T-helper 22 cell (primary cell): Measurements from ENCODE around the gene FASTK.
A peak's percentile ranks its signal among the peaks of the same experiment; 100 is the strongest.

Experiments
- DNase-seq: peaks from one replicate; pipeline ENCODE4 v3.0.0-alpha.2; 2020; ENCODE audit warnings: low read depth

The FASTK gene, protein sequence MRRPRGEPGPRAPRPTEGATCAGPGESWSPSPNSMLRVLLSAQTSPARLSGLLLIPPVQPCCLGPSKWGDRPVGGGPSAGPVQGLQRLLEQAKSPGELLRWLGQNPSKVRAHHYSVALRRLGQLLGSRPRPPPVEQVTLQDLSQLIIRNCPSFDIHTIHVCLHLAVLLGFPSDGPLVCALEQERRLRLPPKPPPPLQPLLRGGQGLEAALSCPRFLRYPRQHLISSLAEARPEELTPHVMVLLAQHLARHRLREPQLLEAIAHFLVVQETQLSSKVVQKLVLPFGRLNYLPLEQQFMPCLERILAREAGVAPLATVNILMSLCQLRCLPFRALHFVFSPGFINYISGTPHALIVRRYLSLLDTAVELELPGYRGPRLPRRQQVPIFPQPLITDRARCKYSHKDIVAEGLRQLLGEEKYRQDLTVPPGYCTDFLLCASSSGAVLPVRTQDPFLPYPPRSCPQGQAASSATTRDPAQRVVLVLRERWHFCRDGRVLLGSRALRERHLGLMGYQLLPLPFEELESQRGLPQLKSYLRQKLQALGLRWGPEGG

DNA sequence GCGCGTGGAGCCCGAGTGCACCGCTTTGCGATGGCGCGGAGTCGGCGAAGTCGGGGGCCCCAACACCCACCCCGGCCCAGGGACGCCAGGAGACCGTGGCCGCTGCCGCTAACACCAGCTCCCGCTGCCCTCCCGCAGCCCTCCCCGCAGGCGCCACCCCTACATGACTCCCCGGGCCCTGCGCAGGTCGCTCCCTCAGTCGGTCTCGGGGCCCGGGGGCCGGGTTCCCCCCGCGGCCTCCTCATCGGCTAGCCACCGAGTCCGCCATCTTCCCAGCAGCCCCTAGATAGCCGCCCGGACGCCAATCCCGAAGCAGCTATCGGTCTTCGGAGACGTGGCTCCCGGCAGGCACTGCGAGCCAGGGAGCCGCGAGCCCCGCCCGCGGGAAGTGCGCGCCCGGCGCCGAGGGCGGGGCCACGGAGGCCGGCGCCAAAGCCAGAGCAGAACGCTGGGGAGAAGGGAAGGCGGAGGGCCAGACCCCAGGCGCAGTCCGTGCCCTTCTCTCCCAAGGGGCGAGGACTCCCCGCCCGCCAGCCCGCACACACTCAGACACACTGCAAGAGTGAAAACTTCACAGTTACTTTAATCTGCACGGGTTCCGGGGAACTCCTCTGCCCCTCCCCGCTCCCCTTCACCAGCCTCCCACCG, at the start of gene FASTK:
TSS of gene FASTK (minus strand) at position 288 of the 648 bp plus-strand sequence. CDS start at position 245, 43 bp downstream.
- DNase-seq, result peak; percentile 86

- DNase-seq, result no peak
These were observed 49.5 kb upstream of the FASTK start for GRCh38 chr7:151129960-151130591.

DNA sequence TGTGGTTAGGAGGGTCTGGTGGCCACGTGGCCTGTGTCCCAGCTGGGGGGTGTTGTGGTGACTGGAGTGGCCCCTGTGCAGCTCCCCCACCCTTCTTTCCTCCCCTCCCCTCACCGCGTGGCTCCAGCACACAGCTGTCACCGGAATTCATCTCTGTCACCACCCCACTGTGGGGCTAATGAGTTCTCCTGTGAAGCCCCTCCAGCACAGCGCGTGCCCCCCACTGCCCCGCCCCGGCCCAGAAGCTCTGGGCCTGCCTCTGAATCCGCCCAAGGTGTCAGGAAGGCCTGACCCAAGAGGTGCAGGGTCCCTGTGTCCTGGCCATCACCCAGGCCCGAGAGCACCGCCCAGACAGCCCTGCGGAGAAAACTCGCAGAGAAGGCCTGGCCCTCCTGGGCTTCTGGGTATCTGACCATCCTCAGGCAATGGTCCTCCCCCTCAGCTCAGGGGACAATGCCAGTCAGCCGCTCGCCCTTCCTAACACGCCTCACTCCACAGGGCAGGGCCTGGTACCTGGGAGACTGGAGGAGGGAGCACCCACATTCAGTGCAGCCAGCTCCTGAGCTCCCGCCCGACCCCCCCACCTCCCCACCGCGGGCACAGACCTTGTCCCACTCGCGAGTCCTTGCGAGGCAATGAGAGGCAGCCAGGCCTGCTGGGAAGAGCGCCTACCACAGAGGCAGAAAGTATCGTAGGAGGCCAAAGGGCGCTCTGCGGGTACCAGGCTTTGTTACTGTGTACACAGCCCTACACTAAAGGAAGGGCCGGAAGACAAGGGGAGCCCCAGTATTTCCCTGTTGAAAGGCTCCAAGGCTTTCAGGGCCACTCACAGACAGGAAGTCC, 48.7 kb upstream of the FASTK start:
- DNase-seq, result no peak

GRCh38 chr7:151128716-151129115, 48.1 kb upstream of the FASTK start:
- no peak for DNase-seq

DNA sequence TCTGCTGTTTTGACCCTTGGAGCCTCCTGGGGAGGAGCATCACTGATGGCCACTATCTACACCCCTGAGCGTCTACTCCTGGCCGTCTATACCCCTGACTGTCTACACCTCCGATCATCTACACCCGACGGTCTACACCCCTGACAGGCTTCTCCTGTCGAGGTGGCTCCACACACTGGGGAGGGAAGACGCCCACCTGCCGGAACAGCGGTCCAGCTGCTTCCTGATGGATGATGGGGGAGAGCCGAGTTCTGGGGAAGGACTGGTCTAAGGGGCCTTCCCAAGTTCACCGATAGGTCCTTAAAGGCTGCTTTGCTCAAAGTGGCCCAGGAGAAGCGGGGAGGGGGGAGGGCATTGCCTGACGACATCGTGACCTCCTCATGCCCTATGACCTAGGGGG, 47.5 kb upstream of the FASTK start:
- no peak for DNase-seq

DNA sequence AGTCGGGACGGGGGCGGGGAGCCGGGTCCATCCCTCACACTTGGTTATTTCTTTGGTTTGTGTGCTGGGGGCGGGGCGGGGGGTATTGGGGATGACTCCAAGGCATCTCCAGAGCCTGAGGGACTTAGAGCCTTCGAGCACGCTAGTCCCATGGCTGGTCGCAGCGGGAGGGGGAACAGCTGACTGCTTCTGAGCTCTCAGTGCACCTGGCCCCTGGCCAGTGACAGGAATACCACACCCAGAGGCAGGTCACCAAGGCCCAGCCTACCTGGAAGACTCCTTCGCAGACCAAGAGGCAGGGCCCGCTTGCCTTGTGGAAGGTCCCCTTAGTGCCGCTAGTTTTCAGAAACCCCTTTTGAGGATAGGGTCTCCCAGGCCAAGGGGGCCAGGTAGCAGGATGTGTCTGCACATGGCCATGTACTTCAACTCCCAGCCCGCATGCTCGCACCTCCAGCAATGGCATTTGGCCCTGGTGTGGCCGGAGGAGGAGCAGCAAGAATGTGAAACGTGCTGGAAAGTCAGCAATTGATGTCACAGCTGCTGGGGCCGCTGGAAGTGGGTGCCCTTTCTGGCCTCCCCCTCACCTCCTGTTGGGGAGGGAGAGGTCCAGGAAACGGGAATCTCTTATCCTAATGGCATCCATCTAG, 46.0 kb upstream of the FASTK start:
- no peak for DNase-seq

DNA sequence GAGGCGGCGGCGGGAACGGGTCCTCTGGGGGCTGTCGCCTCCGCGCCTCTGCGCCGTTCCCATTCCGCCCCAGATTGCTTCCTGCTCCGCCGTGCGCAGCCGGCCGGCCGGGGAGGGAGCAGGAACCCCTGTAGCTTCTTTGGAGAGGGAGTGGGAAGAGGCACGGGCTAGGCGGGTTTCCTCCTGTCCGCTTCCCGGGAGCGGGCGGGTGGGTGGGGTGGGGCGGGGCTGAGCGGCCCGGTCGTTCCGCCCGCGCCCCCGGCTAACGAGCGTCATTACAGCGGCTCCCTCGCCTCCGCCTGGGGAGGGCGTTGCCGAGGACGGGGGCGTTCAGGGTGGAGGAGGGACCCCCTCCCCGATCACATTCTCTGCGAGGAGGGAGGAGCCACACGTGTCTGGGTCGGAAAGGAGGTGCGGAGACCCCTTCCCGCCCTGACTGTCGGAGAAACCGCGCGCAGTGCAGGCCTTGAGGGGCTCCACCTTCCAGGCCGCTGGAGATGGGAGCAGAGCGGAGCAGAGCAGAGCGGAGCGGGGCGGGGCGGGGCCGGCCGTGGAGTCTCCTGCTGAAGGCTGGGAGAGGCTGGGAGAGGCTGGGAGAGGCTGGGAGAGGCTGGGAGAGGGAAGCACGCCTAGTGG, 45.4 kb upstream of the FASTK start:
- no peak for DNase-seq

DNA sequence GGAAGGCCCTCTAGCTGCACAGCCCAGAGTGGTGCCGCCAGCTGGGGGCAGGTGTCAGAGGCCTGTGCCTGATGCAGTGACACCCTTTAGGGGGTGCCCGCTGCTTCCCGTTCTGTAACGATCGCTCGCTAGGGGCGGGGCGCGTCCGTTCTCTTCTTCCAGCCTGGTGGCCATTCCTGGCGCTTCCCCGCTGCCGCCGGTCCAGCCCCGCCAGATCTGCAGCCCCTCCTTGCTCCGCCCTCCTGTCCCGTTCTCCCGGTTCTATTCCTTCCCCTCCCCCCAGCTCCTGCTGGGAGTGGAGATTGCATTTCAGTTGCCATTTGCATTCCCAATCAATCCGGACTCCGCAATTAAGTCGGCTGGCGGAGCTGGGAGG, 44.8 kb upstream of the FASTK start:
- DNase-seq, result no peak

DNA sequence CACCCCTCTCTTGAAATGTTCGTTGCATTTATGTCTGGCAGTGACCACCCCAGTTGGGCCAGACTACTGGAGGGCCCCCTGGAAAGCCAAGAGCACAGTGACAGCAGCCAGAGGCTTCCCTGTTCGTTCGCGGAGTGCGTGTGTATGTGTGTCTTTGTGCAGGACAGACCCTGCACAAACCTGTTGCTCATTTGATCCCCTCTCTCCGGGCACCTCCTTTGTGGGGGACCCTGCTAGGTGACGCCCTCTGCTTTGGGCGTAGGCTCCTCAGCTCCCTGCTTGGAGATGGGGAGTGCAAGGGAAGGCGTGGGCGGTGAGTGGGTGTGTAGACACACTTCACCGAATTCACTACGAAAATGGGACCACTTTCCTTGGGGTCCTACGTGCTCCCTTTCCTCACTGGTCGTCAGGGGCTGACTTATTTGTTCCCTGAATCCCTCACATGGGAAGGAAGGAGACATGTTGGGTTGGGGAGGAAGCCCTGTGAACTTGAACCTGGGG, 44.3 kb upstream of the FASTK start:
- DNase-seq, result no peak

GRCh38 chr7:151124481-151124880, 43.9 kb upstream of the FASTK start:
- no peak for DNase-seq

GRCh38 chr7:151123822-151124464, 43.3 kb upstream of the FASTK start:
- DNase-seq, result peak; percentile 54

- no peak for DNase-seq
These were observed 42.7 kb upstream of the FASTK start for GRCh38 chr7:151123158-151123821.

DNA sequence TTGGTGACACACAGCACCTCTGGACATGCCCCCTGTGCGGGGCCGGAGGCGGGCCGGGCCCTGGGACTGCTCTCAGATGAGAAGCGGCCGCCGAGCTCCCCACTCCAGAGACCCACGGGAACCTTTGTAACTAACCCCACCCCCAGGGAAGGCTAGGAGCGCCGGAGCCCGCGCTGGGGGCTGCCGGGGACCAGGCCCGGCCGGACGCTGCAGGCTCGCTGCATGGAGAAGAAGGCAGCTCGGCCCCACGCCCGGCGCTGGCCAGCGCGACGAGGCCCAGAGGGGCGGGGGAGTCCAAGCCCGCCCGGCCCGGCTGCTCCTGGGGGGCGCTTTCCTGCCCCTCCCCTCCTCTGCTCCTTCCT, 42.2 kb upstream of the FASTK start:
- no peak for DNase-seq

DNA sequence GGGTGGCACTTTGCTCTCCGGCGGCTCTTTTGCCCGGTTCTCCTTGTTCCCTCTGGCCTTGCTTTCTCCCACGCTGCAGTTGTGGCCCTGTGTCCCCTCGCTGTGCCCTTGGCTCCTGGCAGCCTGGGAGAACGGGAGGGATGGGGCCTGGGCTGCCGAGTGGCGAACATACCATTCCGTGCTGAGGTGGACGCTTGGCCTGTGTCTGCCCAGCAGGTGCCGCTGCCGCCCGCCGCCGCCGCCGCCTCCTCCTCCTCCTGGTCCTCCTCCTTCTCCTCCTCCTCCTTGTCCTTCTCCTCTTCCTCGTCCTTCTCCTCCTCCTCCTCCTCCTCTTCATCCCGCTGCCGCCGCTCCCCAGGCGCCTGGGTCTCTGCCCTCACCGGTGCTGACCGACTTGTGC, 41.7 kb upstream of the FASTK start:
- no peak for DNase-seq

- no peak for DNase-seq
These were observed 41.0 kb upstream of the FASTK start for GRCh38 chr7:151121380-151122170.

- DNase-seq, result no peak
These were observed 40.3 kb upstream of the FASTK start for GRCh38 chr7:151120896-151121295.

GRCh38 chr7:151119902-151120301, 39.3 kb upstream of the FASTK start:
- no peak for DNase-seq

- DNase-seq, result no peak
These were observed 38.4 kb upstream of the FASTK start for GRCh38 chr7:151119055-151119415.
